SU-DHL-6 (cell line): ENCODE measurements around the gene PPARD.
"Not testable (repeated sequence)": the region's sequence is repeated elsewhere in the genome, so short reads cannot be mapped to it uniquely, and the experiment has no call there.

Experiments used
- CTCF ChIP-seq: fragments of 200-600 bp; sonication (generic); IDR thresholded peaks from one replicate; pipeline ENCODE4 v1.5.1; 2017; ENCODE audit warnings: antibody characterized with exemption, mild to moderate bottlenecking, low read length, moderate library complexity; ENCODE audit not compliant: insufficient read depth, poor library complexity, severe bottlenecking
- EZH2phosphoT487 ChIP-seq: fragments of 200-600 bp; sonication (generic), shearing (Covaris generic); conservative IDR thresholded peaks from 2 replicates; pipeline ENCODE4 v1.6.1; 2018; ENCODE audit warnings: mild to moderate bottlenecking, antibody characterized with exemption, low read length, moderate library complexity, mixed read lengths

- TF ChIP-seq CTCF, EZH2phosphoT487: not testable (repeated sequence)
Measured at GRCh38 chr6:35332074-35332887, 10.1 kb upstream of the PPARD start.
